HepG2 (cell line): ENCODE results near the gene ANKRD39. TPM values are rescaled to one million over a fixed set of nuclear protein-coding genes. Genes with fewer than 3 reads are reported as not detected.

Source experiments
- CC2D1A ChIP-seq: sonication (generic); formaldehyde crosslinking; IDR thresholded peaks from 2 replicates; pipeline ENCODE4 v1.8.1; 2023; ENCODE audit warnings: mild to moderate bottlenecking, missing genetic modification reagents
- FOSL1 ChIP-seq: sonication (generic); formaldehyde crosslinking; IDR thresholded peaks from 2 replicates; pipeline ENCODE4 v1.9.0; 2021; ENCODE audit warnings: missing genetic modification reagents, borderline replicate concordance
- FOXP1 ChIP-seq, 2 experiments: fragments of 450-650 bp in 1 of 2; IDR thresholded peaks; 2 replicates each; pipeline ENCODE4 v1.6.1; 2017 to 2018; ENCODE audit warnings: antibody characterized with exemption in 1 of 2
- HNRNPLL ChIP-seq: fragments of 200-400 bp; formaldehyde crosslinking; IDR thresholded peaks from 2 replicates; pipeline ENCODE4 v1.6.1; 2017; ENCODE audit warnings: mild to moderate bottlenecking, low read depth, low read length; ENCODE audit not compliant: poor library complexity, severe bottlenecking
- KDM5A ChIP-seq: fragments of 200-600 bp; sonication (generic); IDR thresholded peaks from 2 replicates; pipeline ENCODE4 v1.7.0; 2018; ENCODE audit warnings: antibody characterized with exemption, mild to moderate bottlenecking, low read length, borderline replicate concordance
- LRRFIP1 ChIP-seq: sonication (generic); formaldehyde crosslinking; conservative IDR thresholded peaks from 2 replicates; pipeline ENCODE4 v1.4.0; 2020; ENCODE audit warnings: missing genetic modification reagents
- PHF21A ChIP-seq: sonication (generic); formaldehyde crosslinking; IDR thresholded peaks from 2 replicates; pipeline ENCODE4 v1.5.0; 2020; ENCODE audit warnings: mild to moderate bottlenecking, missing genetic modification reagents
- RAD21 ChIP-seq: fragments of 450-650 bp; formaldehyde crosslinking; IDR thresholded peaks from 2 replicates; pipeline ENCODE4 v1.5.0; 2020; ENCODE audit warnings: mild to moderate bottlenecking
- SNAPC2 ChIP-seq: sonication (generic); formaldehyde crosslinking; IDR thresholded peaks from 2 replicates; pipeline ENCODE4 v1.8.1; 2022; ENCODE audit warnings: mild to moderate bottlenecking, missing genetic modification reagents
- TP53 ChIP-seq: sonication (generic); formaldehyde crosslinking; conservative IDR thresholded peaks from 2 replicates; pipeline ENCODE4 v1.4.0; 2020; ENCODE audit warnings: missing genetic modification reagents
- XRCC5 ChIP-seq: fragments of 200-400 bp; formaldehyde crosslinking; optimal IDR thresholded peaks from 2 replicates; pipeline ENCODE3; 2017; ENCODE audit warnings: mild to moderate bottlenecking, low read length
- ZBTB7B ChIP-seq: sonication (generic); formaldehyde crosslinking; IDR thresholded peaks from 2 replicates; pipeline ENCODE4 v1.4.0; 2020; ENCODE audit warnings: missing genetic modification reagents
- ZC3H4 ChIP-seq: sonication (generic); formaldehyde crosslinking; IDR thresholded peaks from 2 replicates; pipeline ENCODE4 v1.4.0; 2020; ENCODE audit warnings: missing genetic modification reagents, borderline replicate concordance
- ZNF136 ChIP-seq: sonication (generic); formaldehyde crosslinking; IDR thresholded peaks from 2 replicates; pipeline ENCODE4 v1.8.1; 2022; ENCODE audit warnings: low read depth, mild to moderate bottlenecking, moderate library complexity, missing genetic modification reagents
- ZNF543 ChIP-seq: sonication (generic); formaldehyde crosslinking; IDR thresholded peaks from 2 replicates; pipeline ENCODE4 v1.4.0; 2020; ENCODE audit warnings: mild to moderate bottlenecking, missing genetic modification reagents
- ZNF616 ChIP-seq: sonication (generic); formaldehyde crosslinking; IDR thresholded peaks from 2 replicates; pipeline ENCODE4 v1.5.0; 2020; ENCODE audit warnings: low read depth, mild to moderate bottlenecking, missing genetic modification reagents
- ZNF644 ChIP-seq: IDR thresholded peaks from 2 replicates; pipeline ENCODE4 v1.6.1; 2016; ENCODE audit warnings: low read depth
- polyA plus RNA-seq, 8 experiments: library from polyadenylated mRNA; depleted of rRNA in 3 of 8; stranded (reverse) in 7 of 8; unstranded in 1 of 8; fragments of >200 nt; fragmentation: Illumina TruSeq in 4 of 8; extraction: Trizol in 4 of 8; gene quantifications; 2 replicates each; pipeline versions ENCODE4 v1.2.1 to v1.2.3, GENCODE V29; 2011 to 2016; ENCODE audit warnings: low read depth in 4 of 8, missing spikeins in 1 of 8, mixed read lengths in 1 of 8; ENCODE audit not compliant: insufficient read depth in 1 of 8
- total RNA-seq, 5 experiments: library from RNA; depleted of rRNA; stranded (reverse); fragments of >200 nt; fragmentation: Illumina TruSeq; extraction: Trizol; gene quantifications; 2 replicates each; pipeline ENCODE4 v1.2.3, GENCODE V29; 2016; ENCODE audit warnings: low read depth in 1 of 5
- TF ChIP-seq, protein P1 (sequence below): IDR thresholded peaks from 2 replicates; pipeline ENCODE4 v1.6.1; 2016; ENCODE audit warnings: missing biosample characterization, missing genetic modification reagents, low read depth
- TF ChIP-seq, protein P2 (sequence below): sonication (generic); formaldehyde crosslinking; IDR thresholded peaks from 2 replicates; pipeline ENCODE4; 2020; ENCODE audit warnings: missing genetic modification reagents, mild to moderate bottlenecking, borderline replicate concordance
- TF ChIP-seq, protein P3 (sequence below): sonication (generic); formaldehyde crosslinking; IDR thresholded peaks from 2 replicates; pipeline ENCODE4 v1.5.1; 2020; ENCODE audit warnings: missing genetic modification reagents, mild to moderate bottlenecking, borderline replicate concordance

Gene ANKRD39
- total and polyA plus RNA-seq, 2 of the 13 experiments (the other 11 are each of a cell fraction or from before 2014, with no cell fraction given) = 23.2 to 24.8 TPM

DNA sequence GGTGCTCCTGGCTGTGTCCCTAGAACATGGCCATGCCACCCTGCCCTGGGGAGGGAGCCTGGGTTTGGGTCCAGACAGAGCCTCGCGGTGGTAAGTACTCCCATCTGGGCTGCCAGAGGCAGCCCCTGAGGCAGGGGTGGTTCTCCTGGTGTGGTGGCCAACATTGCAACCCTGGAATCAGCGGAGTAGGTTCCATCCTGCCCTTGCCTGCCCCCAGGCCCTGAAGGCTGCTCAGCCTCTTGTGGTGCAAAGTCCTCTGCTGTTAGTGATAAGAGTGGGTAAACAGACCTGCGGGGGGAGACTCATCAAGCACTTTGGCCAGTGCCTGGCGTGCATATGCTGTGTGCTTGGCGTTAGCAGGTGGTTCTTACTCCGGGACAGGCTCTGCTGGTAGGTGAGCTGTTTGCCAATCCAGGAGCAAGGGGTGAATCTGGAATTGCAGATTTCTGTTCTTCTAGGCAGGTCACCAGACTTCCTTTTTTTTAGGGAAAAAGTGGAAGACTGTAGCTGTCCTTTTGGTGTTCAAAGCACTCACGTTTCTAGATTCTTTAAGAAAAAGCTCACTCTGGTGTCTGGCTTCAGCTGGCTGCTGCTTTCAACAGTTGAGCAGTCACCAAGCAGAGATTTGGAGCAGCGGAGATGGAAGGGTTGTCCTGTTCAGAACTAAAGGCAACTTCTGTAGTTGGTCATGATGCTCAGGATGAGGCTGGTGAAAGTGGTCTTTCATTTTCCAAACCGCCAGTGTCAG is 38.5 kb downstream of the ANKRD39 start (continued):
- TF ChIP-seq LRRFIP1 (CRISPR knock-in tag) (no peak), ZNF644 (CRISPR knock-in tag) (peak; percentile 93), SNAPC2 (peak; percentile 74; the same call in 1 of the 2 replicates), CC2D1A (0 out of 2 replicates have a peak, but pooled peaks have one; percentile 43), TP53 (0 out of 2 replicates have a peak, but pooled peaks have one; percentile 35), HNRNPLL (peak; percentile 47), FOSL1 (CRISPR knock-in tag) (peak; percentile 54; the same call in 1 of the 2 replicates), RAD21 (peak; percentile 52), ZC3H4 (no peak; the same call in 1 of the 2 replicates), ZNF543 (CRISPR knock-in tag) (peak; percentile 96), KDM5A (peak; percentile 44; the same call in 1 of the 2 replicates), PHF21A (CRISPR knock-in tag) (peak; percentile 99), ZNF136 (CRISPR knock-in tag) (0 out of 2 replicates have a peak, but pooled peaks have one; percentile 64), FOXP1 (IDR thresholded peaks at IDR 0.05) (peak; percentile 52; the same call in 1 of the 2 replicates), FOXP1 (CRISPR knock-in tag; IDR thresholded peaks at IDR 0.05) (peak; percentile 96), ZBTB7B (peak; percentile 96), ZNF616 (CRISPR knock-in tag) (no peak), XRCC5 (peak; percentile 97)
- TF ChIP-seq, protein P1, sequence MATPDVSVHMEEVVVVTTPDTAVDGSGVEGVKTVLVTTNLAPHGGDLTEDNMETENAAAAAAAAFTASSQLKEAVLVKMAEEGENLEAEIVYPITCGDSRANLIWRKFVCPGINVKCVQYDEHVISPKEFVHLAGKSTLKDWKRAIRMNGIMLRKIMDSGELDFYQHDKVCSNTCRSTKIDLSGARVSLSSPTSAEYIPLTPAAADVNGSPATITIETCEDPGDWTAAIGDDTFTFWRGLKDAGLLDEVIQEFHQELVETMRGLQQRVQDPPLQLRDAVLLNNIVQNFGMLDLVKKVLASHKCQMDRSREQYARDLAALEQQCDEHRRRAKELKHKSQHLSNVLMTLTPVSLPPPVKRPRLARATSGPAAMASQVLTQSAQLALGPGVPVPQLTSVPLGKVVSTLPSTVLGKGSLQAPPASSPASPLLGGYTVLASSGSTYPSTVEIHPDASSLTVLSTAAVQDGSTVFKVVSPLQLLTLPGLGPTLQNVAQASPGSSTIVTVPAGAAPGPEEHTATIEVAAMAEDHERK = no peak; the same call in 1 of the 2 replicates
- TF ChIP-seq, protein P2, sequence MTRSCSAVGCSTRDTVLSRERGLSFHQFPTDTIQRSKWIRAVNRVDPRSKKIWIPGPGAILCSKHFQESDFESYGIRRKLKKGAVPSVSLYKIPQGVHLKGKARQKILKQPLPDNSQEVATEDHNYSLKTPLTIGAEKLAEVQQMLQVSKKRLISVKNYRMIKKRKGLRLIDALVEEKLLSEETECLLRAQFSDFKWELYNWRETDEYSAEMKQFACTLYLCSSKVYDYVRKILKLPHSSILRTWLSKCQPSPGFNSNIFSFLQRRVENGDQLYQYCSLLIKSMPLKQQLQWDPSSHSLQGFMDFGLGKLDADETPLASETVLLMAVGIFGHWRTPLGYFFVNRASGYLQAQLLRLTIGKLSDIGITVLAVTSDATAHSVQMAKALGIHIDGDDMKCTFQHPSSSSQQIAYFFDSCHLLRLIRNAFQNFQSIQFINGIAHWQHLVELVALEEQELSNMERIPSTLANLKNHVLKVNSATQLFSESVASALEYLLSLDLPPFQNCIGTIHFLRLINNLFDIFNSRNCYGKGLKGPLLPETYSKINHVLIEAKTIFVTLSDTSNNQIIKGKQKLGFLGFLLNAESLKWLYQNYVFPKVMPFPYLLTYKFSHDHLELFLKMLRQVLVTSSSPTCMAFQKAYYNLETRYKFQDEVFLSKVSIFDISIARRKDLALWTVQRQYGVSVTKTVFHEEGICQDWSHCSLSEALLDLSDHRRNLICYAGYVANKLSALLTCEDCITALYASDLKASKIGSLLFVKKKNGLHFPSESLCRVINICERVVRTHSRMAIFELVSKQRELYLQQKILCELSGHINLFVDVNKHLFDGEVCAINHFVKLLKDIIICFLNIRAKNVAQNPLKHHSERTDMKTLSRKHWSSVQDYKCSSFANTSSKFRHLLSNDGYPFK = peak; percentile 73; the same call in 1 of the 2 replicates
- TF ChIP-seq, protein P3, sequence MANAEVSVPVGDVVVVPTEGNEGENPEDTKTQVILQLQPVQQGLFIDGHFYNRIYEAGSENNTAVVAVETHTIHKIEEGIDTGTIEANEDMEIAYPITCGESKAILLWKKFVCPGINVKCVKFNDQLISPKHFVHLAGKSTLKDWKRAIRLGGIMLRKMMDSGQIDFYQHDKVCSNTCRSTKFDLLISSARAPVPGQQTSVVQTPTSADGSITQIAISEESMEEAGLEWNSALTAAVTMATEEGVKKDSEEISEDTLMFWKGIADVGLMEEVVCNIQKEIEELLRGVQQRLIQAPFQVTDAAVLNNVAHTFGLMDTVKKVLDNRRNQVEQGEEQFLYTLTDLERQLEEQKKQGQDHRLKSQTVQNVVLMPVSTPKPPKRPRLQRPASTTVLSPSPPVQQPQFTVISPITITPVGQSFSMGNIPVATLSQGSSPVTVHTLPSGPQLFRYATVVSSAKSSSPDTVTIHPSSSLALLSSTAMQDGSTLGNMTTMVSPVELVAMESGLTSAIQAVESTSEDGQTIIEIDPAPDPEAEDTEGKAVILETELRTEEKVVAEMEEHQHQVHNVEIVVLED (CRISPR knock-in tag) = peak; percentile 70
